ENCODE measurements around the gene COL21A1.
"Not testable (repeated sequence)": the region's sequence is repeated elsewhere in the genome, so short reads cannot be mapped to it uniquely, and the experiment has no call there.

Gene COL21A1

DNA sequence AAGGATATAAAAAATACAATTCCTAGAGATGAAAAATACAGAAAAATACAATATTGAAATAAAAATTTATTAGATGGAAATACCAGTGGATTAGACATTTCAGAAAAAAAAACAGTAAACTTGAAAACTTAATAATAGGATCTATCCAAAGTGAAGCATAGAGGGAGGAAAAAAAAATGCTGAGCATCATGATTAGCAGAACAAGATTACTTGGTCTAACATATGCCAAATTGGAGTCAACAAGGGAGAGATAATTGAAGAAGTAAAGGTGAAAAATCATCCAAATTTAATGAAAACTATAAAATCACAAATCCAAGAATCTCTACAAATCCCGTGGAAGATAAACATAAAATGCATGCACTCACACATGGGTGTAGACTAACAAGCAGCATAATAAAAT is 205.8 kb downstream of the COL21A1 start:
- DNase-seq: no peak

GRCh38 chr6:56040889-56041301 is 206.5 kb downstream of the COL21A1 start:
- no peak for DNase-seq

- DNase-seq: no peak
Measured at GRCh38 chr6:56040223-56040622, 207.2 kb downstream of the COL21A1 start.

GRCh38 chr6:56038764-56039163 is 208.6 kb downstream of the COL21A1 start:
- DNase-seq: no peak

- no peak for DNase-seq
Measured at GRCh38 chr6:56037601-56038000, 209.8 kb downstream of the COL21A1 start.

DNA sequence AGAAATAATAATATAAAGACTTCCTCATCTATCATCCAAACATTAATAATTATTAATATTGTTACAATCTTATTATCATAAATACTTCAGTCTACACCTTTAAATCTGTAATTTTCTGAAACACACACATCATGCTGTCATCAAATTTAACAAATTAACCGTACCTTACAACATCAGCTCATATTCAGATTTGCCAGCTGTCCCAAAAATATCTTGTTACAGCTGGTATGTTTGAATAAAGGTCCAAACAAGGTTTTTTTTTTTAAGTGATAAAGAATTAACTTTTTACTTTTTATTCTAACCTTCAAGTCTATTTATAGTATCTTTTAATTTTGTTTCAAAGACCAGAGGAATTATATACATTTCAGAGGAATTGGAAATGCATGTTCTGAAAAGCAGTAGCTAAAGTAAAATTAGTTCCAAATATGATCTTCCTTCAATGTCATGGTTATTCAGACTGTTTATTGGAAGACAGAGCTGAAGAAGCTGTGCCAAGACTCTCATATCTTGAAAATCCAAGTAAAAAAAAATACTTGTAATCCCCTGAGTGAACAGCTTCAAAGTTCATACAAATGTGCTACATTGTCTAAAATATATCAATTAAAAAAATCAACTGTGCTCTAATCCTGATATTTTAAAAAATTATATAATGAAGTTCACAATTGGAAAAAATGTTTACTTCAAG is 210.3 kb downstream of the COL21A1 start:
- no peak for DNase-seq

GRCh38 chr6:56033401-56033800 is 214.0 kb downstream of the COL21A1 start:
- no peak for DNase-seq

- DNase-seq: no peak
Measured at GRCh38 chr6:56032715-56033260, 214.6 kb downstream of the COL21A1 start.

DNA sequence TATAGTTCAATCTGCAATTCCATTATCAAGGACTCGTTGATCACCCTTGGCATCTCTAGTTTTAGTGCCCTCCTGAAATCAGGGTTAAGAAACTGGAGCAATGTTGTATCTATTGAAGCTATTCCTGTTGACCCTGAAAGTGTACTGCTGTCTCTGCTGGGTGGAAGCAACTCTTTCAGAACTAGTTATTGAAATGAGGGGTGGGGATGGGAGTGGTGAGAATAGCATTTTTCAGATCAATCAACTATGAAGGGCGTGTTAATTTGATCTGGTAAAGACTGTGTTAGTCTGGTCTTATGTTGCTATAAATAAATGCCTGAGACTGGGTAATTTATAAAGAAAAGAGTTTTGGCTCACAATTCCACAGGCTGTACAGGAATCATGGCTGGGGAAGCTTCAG is 219.5 kb downstream of the COL21A1 start:
- DNase-seq: no peak

- no peak for DNase-seq
Measured at GRCh38 chr6:56026455-56027180, 220.8 kb downstream of the COL21A1 start.

DNA sequence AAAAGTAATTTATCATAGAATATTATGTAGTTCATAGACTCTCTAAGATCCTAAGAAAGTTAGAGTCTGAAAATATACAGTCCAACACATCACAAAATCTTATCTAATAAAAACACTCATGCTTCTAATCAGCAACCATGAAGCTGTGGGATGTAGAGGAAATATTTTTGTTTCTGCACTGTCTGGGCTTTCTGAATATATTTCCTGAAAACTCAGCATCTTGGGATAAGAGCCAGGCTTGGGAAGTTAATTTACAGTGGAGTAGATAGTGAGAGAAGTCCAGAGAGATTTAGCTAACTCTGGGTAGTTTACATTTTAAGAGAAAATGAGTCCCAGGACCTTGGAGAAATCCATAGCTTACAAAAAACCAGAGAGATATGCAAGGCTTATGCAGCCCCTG is 221.6 kb downstream of the COL21A1 start:
- DNase-seq: no peak

DNA sequence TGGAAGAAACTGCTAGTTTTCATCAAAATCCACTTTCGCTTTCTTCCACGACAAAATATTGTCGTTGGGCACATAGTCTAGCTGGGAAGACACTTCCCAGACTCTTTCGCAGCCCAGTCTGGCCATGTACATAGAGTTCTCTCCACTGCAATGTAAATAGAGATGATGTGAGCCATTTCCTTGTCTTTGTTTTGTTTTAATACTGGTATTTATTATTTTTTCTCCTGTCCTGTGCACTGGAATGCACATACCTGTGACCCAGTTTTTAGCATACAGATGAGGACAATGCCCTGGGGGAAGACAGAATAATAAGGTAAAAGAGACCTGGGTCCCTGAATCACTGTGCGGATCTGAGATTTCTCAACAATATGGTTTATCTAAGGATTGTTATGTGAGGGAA is 222.4 kb downstream of the COL21A1 start:
- DNase-seq: no peak

GRCh38 chr6:56023829-56024228 is 223.6 kb downstream of the COL21A1 start:
- DNase-seq: no peak

- DNase-seq: no peak
Measured at GRCh38 chr6:56022678-56023077, 224.7 kb downstream of the COL21A1 start.

GRCh38 chr6:56021943-56022342 is 225.4 kb downstream of the COL21A1 start:
- no peak for DNase-seq

- DNase-seq: no peak
Measured at GRCh38 chr6:56019973-56020372, 227.4 kb downstream of the COL21A1 start.

GRCh38 chr6:56017198-56017597 is 230.2 kb downstream of the COL21A1 start:
- no peak for DNase-seq

DNA sequence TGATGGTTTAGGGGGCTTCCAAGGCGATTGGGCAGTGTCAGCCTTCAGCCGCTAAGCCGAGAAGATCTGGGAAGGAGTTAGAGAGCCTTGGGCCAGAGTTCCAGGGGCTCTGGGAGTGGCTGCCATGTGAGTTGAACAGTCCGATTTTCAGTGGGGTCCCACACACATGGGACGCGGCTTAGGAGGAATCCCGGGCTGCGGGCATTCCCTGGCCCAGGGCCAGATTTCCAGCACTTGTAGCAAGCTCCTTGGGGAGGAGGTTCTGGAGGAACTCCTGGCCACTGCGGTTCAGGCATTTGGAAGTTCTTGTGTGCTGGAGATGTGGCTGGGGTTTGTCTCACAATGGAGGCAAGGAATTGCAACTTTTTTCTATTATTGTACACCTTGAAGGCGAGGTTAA is 233.3 kb downstream of the COL21A1 start:
- DNase-seq: not testable (repeated sequence)

DNA sequence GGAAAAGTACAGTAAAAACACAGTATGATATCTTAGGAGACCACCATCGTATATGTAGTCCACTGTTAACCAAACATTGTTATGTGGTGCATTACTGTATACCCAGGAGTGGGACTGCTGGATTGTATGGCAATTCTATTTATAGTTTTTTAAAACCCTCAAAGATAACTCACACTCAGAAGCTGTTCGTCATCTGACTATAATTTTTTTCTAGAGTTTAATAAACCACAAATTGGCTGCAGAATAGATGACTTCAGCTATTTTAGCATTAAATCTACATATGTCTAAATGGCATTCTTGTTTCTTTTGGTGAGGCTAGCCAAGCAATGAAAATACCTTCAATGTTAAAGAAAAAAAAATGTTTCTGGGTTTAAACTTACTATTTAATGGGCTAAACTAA is 237.7 kb downstream of the COL21A1 start:
- no peak for DNase-seq
